MM.1S (cell line): ENCODE measurements around the gene EML1.

Source experiments
- EZH2 ChIP-seq: fragments of 300-600 bp; sonication (generic); optimal IDR thresholded peaks from 2 replicates; pipeline ENCODE3; 2017; ENCODE audit warnings: low read depth, mild to moderate bottlenecking, antibody characterized with exemption, low read length, mixed read lengths
- EZH2phosphoT487 ChIP-seq: fragments of 300-600 bp; sonication (generic); IDR thresholded peaks from 2 replicates; pipeline ENCODE4 v1.6.1; 2018; ENCODE audit warnings: antibody characterized with exemption, low read length
- TF ChIP-seq, protein P1 (sequence below): fragments of 300-600 bp; sonication (generic); IDR thresholded peaks from 2 replicates; pipeline ENCODE4 v1.5.1; 2016; ENCODE audit warnings: antibody characterized with exemption, low read length, mixed read lengths

DNA sequence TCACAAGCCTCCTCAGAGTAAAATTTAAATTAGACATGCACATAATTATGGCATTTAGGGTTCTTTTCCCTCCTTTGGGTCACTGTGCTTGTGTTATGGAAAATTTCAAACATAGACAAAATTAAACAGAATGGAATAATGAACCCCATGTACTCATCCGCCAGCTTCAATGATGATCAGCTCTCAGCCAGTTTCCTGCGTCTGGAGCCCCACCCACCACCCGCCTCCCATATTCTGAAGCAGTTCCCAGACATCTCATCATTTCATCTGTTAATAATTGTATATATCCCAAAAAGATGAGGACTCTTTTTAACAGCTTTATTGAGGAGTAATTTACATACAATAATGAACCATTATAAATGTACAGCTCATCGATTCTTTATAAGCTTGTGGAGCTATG lies 128.2 kb downstream of the EML1 start:
- TF ChIP-seq, protein P1, sequence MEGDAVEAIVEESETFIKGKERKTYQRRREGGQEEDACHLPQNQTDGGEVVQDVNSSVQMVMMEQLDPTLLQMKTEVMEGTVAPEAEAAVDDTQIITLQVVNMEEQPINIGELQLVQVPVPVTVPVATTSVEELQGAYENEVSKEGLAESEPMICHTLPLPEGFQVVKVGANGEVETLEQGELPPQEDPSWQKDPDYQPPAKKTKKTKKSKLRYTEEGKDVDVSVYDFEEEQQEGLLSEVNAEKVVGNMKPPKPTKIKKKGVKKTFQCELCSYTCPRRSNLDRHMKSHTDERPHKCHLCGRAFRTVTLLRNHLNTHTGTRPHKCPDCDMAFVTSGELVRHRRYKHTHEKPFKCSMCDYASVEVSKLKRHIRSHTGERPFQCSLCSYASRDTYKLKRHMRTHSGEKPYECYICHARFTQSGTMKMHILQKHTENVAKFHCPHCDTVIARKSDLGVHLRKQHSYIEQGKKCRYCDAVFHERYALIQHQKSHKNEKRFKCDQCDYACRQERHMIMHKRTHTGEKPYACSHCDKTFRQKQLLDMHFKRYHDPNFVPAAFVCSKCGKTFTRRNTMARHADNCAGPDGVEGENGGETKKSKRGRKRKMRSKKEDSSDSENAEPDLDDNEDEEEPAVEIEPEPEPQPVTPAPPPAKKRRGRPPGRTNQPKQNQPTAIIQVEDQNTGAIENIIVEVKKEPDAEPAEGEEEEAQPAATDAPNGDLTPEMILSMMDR, result no peak
- no peak for TF ChIP-seq EZH2
- TF ChIP-seq EZH2phosphoT487, result no peak
